ENCODE data around the gene XAGE2.
"Not testable (repeated sequence)": the region's sequence is repeated elsewhere in the genome, so short reads cannot be mapped to it uniquely, and the experiment has no call there.

XAGE2 gene

DNA sequence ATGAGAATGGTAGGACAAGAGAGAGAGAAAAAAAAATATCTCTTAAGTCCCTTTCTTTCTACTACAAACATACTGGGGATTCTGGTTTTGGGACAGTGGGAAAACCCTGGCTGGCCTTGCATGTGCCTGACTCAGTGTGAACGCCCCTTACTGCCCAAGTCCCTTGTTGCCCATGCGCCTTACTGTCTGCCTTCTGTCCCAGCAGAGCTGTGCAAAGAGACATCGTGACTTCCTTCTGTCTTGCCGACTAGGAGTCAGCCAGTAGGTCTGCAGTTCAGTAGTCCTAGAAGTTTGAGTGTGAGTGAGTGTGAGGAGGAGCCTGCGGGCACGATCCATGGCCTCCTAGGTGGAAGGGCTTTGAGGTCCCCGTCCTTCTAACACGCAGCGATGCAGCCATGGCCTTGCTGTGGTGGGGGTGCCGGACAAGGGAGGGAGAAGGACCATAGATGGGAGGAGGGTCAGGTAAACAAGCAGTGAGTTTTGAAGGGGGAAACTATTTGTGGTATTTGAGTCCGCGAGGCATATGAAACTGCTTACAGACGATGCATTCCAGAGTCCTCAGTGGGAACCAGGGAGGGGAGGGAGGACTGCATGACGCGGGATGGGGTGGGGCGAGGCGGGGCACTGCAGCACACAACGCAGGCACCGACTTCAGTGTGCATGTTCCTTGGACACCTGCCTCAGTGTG lies at the start of gene XAGE2:
XAGE2 (plus strand) TSS at position 654 of the 688 bp plus-strand sequence. CDS start 994 bp downstream, outside the sequence.
- no peak for TF ChIP-seq CTCF (conservative IDR thresholded peaks at IDR 0.05)
- H3K27ac ChIP-seq = no peak within 1 kb of the TSS

DNA sequence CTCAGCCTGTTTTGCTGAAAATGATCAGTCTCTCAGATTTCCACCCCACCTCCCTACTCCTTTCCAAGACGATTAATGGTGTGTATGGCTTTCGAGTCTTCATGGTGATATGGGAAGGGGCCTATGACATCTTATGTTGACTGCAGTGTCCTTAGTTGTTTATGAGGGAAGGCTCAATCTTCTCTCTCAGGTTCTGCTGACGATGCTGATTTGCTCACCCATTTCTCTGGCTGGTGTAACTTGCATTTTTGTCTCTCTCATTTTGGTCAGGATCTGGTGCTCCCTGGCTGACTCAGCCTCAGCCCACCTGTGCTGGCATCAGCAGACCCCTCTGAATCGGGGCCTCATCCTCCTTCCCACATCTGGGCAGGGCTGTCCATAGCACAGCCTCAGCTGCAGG lies 31.4 kb upstream of the XAGE2 start:
- H3K27ac ChIP-seq = no peak overlapping the region
- no peak for TF ChIP-seq CTCF (conservative IDR thresholded peaks at IDR 0.05)

DNA sequence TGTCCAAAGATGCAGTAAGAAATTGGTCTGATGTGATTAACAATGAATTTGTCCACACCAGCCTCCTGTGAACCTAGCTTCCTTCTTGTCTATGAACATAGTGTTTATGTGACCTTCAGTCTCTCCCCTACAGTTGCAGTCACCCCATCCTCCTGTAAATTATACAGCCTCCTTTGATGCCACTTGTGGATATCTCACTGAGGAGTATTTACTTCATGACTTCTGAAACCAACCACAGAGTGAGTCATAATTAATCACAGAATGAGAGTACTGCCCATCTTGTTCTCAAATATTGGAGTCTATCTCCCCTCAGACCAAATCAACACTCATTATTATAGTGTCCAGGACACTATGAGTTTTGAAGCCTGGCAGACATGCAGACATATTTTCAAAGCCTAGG lies 27.3 kb upstream of the XAGE2 start:
- H3K27ac ChIP-seq = no peak overlapping the region
- no peak for TF ChIP-seq CTCF (conservative IDR thresholded peaks at IDR 0.05)

DNA sequence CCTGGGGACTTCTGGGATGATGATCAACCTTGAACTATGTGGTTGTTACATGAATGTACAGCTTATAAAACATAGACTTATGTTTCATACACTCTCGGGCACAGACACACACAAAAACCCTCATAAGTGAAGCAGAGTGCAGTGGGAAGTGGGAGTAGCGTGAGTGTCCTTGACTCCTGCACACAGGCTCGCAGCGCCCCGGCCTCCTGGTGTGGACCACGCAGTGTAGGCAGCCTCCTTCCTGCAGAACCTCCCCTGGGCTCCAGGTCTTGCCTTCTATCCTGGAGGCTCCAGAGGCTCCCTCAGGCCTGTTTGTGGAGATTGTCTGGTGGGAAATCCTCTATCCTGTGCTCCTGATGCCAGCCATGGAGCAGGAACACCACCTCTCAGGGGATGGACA lies 25.7 kb upstream of the XAGE2 start:
- not testable (repeated sequence) for H3K27ac ChIP-seq

DNA sequence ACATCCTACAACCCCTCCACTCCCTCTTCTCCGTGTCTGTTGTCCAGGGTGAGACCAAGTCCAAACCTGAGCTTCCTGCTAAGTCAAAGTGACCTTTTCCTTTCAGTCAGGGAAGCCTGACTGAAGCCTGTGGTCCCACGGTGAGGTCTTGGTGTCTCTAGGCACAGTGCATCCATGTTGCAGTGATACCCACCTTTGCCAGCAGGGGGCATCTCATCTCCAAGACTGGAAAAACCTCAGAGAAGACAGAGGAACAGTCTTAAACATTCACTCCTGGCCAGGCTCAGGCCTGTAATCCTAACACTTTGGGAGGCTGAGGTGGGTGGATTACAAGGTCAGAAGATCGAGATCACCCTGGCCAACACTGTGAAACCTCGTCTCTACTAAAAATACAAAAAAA lies 23.4 kb upstream of the XAGE2 start:
- H3K27ac ChIP-seq = not testable (repeated sequence)

DNA sequence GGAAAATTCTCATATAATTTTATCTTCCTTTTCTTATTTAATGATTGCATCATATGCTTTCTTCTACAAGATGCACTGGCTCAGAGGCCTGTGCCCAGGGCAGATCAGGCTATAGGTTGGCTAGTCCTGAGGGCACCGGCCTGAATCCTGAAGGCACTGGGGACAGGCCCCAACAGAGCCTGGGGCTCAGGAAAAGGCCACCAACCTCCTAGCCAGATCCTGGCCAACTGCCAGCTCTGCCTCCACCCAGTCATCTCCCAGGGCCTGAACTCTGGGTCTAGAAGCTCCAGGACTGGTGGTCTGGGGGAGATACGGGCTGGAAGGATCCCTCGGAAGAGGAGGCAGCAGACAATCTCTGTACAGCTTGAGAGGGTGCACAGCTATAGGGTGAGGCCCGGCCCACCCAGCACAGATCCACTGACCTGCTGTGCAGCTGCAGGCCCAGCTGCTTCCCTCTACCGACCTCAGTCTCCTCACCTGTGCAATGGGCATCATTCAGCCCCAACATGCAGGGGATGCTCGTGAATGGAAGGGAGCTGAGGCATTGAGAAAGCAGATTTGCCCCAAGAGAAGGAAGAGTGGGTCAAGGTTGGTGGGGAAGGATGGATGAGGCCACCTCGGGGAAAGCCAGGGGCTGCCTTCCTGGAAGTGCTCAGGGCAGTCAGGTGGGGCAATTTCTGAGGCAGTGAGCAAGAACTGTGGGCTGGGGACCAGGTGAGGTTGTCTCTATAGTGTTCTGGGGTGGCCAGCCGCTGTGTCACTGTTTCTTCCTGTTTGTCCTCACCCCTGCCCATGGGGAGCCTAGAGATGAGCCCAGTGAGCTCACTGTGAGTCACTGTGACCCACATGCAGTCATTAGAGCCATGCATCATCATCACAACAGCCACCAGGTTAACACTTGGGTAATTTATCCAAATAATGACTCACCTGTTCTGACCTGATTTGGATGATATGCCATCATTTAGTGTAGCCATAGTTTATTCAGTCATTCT lies 22.4 kb upstream of the XAGE2 start:
- TF ChIP-seq CTCF (conservative IDR thresholded peaks at IDR 0.05) = no peak
- no peak overlapping the region for H3K27ac ChIP-seq

DNA sequence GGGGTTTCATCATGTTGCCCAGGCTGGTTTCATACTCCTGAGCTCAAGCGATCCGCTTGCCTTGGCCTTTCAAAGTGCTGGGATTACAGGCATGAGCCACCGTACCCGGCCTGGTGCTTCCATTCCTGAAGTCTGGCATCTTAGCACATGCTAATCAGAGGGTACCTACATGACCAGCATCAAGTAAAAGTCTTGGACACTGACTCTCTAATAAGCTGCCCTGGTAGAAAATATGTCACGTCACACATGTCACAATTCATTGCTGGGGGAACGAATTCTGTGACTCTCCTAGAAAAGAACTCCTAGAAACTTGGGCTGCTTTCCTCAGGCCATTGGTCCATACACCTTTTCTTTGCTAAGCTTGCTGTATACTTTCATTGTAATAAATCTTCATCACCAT lies 19.1 kb upstream of the XAGE2 start:
- TF ChIP-seq CTCF (conservative IDR thresholded peaks at IDR 0.05) = no peak
- H3K27ac ChIP-seq = no peak overlapping the region

GRCh38 chrX:52352551-52352950 lies 16.3 kb upstream of the XAGE2 start:
- no peak overlapping the region for H3K27ac ChIP-seq
- TF ChIP-seq CTCF (conservative IDR thresholded peaks at IDR 0.05) = no peak
